ENCODE measurements around the gene GMPR2. TPM values are rescaled to one million over a fixed set of nuclear protein-coding genes. Genes with fewer than 3 reads are reported as not detected.

Gene GMPR2
- total and polyA plus RNA-seq, 2 of the 13 experiments (the other 11 are each of a cell fraction or from before 2014, with no cell fraction given), result 210 to 273 TPM

- TF ChIP-seq ARID4A (CRISPR knock-in tag; IDR thresholded peaks at IDR 0.05; ENCODE audit: borderline replicate concordance) (no peak), LRRFIP1 (CRISPR knock-in tag; conservative IDR thresholded peaks at IDR 0.05) (no peak), EED (CRISPR knock-in tag; IDR thresholded peaks at IDR 0.05) (0 out of 2 replicates have a peak, but pooled peaks have one; percentile 34), MZF1 (CRISPR knock-in tag; IDR thresholded peaks at IDR 0.05; ENCODE audit: borderline replicate concordance) (no peak), ZNF607 (CRISPR knock-in tag; IDR thresholded peaks at IDR 0.05; ENCODE audit: borderline replicate concordance) (no peak), PCBP2 (optimal IDR thresholded peaks at IDR 0.05; ENCODE audit: low read depth, low read length, poor library complexity, severe bottlenecking) (no peak), ZNF143 (CRISPR knock-in tag; IDR thresholded peaks at IDR 0.05) (no peak), GABPB1 (CRISPR knock-in tag; IDR thresholded peaks at IDR 0.05) (no peak), CCDC6 (CRISPR knock-in tag; IDR thresholded peaks at IDR 0.05) (no peak), ZNF343 (CRISPR knock-in tag; IDR thresholded peaks at IDR 0.05) (no peak), GRHL1 (CRISPR knock-in tag; conservative IDR thresholded peaks at IDR 0.05) (no peak), NKX3-1 (CRISPR knock-in tag; IDR thresholded peaks at IDR 0.05) (no peak), MAFF (IDR thresholded peaks at IDR 0.05; ENCODE audit: low read depth, low read length) (no peak)
- TF ChIP-seq, protein P1, sequence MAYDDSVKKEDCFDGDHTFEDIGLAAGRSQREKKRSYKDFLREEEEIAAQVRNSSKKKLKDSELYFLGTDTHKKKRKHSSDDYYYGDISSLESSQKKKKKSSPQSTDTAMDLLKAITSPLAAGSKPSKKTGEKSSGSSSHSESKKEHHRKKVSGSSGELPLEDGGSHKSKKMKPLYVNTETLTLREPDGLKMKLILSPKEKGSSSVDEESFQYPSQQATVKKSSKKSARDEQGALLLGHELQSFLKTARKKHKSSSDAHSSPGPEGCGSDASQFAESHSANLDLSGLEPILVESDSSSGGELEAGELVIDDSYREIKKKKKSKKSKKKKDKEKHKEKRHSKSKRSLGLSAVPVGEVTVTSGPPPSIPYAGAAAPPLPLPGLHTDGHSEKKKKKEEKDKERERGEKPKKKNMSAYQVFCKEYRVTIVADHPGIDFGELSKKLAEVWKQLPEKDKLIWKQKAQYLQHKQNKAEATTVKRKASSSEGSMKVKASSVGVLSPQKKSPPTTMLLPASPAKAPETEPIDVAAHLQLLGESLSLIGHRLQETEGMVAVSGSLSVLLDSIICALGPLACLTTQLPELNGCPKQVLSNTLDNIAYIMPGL (CRISPR knock-in tag; IDR thresholded peaks at IDR 0.05; ENCODE audit: borderline replicate concordance in 1 of 2, low read depth in 1 of 2), result no peak
- TF ChIP-seq, protein P2, sequence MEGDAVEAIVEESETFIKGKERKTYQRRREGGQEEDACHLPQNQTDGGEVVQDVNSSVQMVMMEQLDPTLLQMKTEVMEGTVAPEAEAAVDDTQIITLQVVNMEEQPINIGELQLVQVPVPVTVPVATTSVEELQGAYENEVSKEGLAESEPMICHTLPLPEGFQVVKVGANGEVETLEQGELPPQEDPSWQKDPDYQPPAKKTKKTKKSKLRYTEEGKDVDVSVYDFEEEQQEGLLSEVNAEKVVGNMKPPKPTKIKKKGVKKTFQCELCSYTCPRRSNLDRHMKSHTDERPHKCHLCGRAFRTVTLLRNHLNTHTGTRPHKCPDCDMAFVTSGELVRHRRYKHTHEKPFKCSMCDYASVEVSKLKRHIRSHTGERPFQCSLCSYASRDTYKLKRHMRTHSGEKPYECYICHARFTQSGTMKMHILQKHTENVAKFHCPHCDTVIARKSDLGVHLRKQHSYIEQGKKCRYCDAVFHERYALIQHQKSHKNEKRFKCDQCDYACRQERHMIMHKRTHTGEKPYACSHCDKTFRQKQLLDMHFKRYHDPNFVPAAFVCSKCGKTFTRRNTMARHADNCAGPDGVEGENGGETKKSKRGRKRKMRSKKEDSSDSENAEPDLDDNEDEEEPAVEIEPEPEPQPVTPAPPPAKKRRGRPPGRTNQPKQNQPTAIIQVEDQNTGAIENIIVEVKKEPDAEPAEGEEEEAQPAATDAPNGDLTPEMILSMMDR (CRISPR knock-in tag; IDR thresholded peaks at IDR 0.05), result no peak
Observed at GRCh38 chr14:24262821-24263733, 30.3 kb downstream of the GMPR2 start, which contains the start of gene TGM1 (continued).
